Measurements from ENCODE around the gene GET4. TPM values are rescaled to one million over a fixed set of nuclear protein-coding genes. Genes with fewer than 3 reads are reported as not detected.

GET4 gene
- total RNA-seq (2021; fragmentation: NEBNext Ultra II Directional; extraction: Animal tissue kit (Norgen Biotek cat#: 25700)) = 10 to 100 TPM; 21.3 to 26.3 (median 25.5) TPM
- long read RNA-seq, transcript GET4-201 (9 exons, 2,090 nt) = major isoform, 50 of 58 reads
- long read RNA-seq, partial matches to known transcripts = 2 of 58 reads
- long read RNA-seq, other reads (novel, unspliced or antisense) = 6 of 58 reads

- no peaks in the 10 kb centered on the region; the same call in 1 of the 2 replicates for H3K27me3 Mint-ChIP-seq (ENCODE audit: insufficient read depth)
- DNase-seq = peak; percentile 96
- H3K4me1 Mint-ChIP-seq (ENCODE audit: low read depth) = peaks cover 21% of the 10 kb centered on the region
- H3K36me3 Mint-ChIP-seq (ENCODE audit: low read depth) = peaks cover 14% of the 10 kb centered on the region
- peak within 1 kb of the TSS; percentile 92 for H3K27ac Mint-ChIP-seq
- H3K4me3 Mint-ChIP-seq = peak within 1 kb of the TSS; percentile 95
- peak; percentile 45 for TF ChIP-seq CTCF (IDR thresholded peaks at IDR 0.05)
- no peaks in the 10 kb centered on the region for H3K9me3 Mint-ChIP-seq
These were observed at the start of gene GET4 for GRCh38 chr7:876077-876971. Gene GET4 (plus strand): TSS chr7:876554. CDS start chr7:876646, 92 bp downstream.

DNA sequence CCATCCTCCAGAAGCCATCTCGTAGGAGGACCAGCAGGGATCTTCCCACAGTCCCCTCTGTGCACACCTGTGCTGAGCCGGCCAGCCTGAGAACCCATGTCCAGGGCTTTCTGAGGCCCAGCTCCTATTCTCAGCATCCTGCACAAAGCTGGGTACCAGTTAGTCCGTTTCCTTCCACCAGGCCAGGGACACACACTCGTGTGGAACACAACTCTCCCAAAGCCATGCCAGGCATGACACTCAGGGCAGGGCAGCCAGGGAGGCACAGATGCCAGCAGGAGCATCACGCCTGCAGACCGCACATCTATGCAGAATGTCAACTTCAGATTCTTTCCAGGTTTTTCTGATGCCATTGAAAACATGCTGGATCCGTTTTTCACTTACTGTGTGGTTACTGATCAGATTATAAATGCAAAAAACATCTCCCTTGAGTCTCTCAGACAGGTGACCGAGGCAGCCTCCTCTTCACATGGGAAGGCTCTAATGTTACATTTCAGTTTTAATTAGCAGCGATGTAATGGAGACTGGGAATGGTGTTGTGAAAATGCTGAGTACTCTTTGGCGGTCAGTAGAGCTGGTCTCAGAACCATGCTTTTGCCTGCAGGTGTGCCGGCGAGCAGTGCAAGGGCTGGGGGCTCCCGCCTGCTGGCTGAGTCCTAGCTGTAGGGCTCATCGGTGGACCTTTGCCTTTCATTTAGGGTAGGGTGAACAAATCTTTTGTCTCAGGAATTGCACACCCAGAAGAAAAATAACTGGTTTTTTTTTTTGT lies 47.4 kb upstream of the GET4 start:
- Mint-ChIP-seq H3K36me3 (ENCODE audit: low read depth) (peaks cover 19% of the 10 kb centered on the region), H3K27me3 (ENCODE audit: insufficient read depth) (peaks cover 2% of the 10 kb centered on the region), H3K4me1 (ENCODE audit: low read depth) (peaks cover 58% of the 10 kb centered on the region), H3K9me3 (no peaks in the 10 kb centered on the region), H3K4me3 (no peak overlapping the region), H3K27ac (peak overlapping the region; percentile 53)
- TF ChIP-seq CTCF (IDR thresholded peaks at IDR 0.05) = no peak
- no peak for DNase-seq

GRCh38 chr7:830069-830468 lies 46.3 kb upstream of the GET4 start:
- H3K36me3 Mint-ChIP-seq (ENCODE audit: low read depth) = peaks cover 16% of the 10 kb centered on the region
- no peak for TF ChIP-seq CTCF (IDR thresholded peaks at IDR 0.05)
- peaks cover 48% of the 10 kb centered on the region for H3K4me1 Mint-ChIP-seq (ENCODE audit: low read depth)
- no peaks in the 10 kb centered on the region for H3K9me3 Mint-ChIP-seq
- H3K27me3 Mint-ChIP-seq (ENCODE audit: insufficient read depth) = peaks cover 2% of the 10 kb centered on the region
- H3K27ac Mint-ChIP-seq = peak overlapping the region; percentile 98
- no peak overlapping the region for H3K4me3 Mint-ChIP-seq
- no peak for DNase-seq

DNA sequence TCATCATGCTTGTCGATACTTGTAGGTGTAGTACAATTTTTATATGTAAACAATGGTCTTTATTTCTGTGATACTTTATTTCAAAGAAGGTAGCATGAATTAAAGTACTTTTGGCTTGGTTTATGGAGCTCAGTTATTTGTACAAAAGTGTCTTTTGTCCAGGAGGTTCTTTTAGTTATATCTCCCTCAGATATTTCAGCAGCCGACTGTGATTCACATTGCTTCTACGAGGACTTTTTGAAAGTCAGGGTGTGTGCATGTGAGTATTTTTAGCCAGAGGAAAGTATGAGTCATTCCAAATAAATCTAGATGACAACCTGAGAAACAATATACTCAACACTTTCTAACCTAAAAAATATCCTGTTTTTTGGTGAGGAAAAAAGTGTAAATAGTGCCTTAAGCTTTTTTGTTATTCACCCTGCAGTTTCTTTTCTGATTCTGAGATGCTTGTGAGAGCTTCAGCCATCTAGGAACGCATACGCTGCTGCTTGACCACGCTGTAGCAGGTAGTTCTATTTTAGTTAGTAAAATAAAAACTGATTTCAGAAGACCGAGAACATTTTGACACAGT lies 44.7 kb upstream of the GET4 start:
- peak; percentile 93 for DNase-seq
- TF ChIP-seq CTCF (IDR thresholded peaks at IDR 0.05) = no peak
- no peaks in the 10 kb centered on the region for H3K9me3 Mint-ChIP-seq
- peak overlapping the region; percentile 98 for H3K27ac Mint-ChIP-seq
- H3K36me3 Mint-ChIP-seq (ENCODE audit: low read depth) = peaks cover 12% of the 10 kb centered on the region
- peaks cover 2% of the 10 kb centered on the region for H3K27me3 Mint-ChIP-seq (ENCODE audit: insufficient read depth)
- H3K4me1 Mint-ChIP-seq (ENCODE audit: low read depth) = peaks cover 42% of the 10 kb centered on the region
- H3K4me3 Mint-ChIP-seq = peak overlapping the region; percentile 84

All from HFFc6 (cell line).